ENCODE data around the gene STK24. TPM values are rescaled to one million over a fixed set of nuclear protein-coding genes. Genes with fewer than 3 reads are reported as not detected.

STK24 gene
- total and polyA plus RNA-seq, 10 of the 15 experiments (the other 5 are each of a cell fraction or from before 2014, with no cell fraction given): 7.5 to 115 (median 52.9) TPM

- ChIA-PET POLR2A (interaction anchor here (1.4 kb wide), 1 partner anchor 11 kb away, joined by 4 read pairs; no protein-coding TSS in a partner anchor), SMC1A (ENCODE audit: uncharacterized antibody, unreplicated experiment) (no interaction called here), RAD21 (ENCODE audit: unreplicated experiment) (interaction anchor here (2.0 kb wide), 1 partner anchor 116 kb away, joined by 6 read pairs; no protein-coding TSS in a partner anchor), CTCF (no interaction called here)
- intact Hi-C loops (cut with micrococcal nuclease; ENCODE audit: unreplicated experiment): no loop called here
- no peak overlapping the region for H3K27ac ChIP-seq (ENCODE audit: control insufficient read depth, insufficient read depth)
- no peaks in the 10 kb centered on the region for H3K9me3 ChIP-seq (replicated peaks; ENCODE audit: control insufficient read depth, insufficient read depth, low read length)
- no peak overlapping the region for H3K4me2 ChIP-seq (ENCODE audit: control insufficient read depth, insufficient read depth)
- H3K4me1 ChIP-seq (ENCODE audit: control insufficient read depth, insufficient read depth, low read length): peaks cover 32% of the 10 kb centered on the region
- no peak for FAIRE-seq
- WGBS (ENCODE audit: insufficient coverage, insufficient replicate concordance, low lambda C conversion rate, missing lambda C conversion rate): 98% methylated on average over 12 of the region's 14 CpGs
- peaks cover 9 to 11% of the 10 kb centered on the region in 2 experiments; a peak in 3 of 4 replicates for H3K36me3 ChIP-seq (ENCODE audit: control insufficient read depth in 2 of 2, insufficient read depth in 2 of 2, low read length in 1 of 2)
- H3K79me2 ChIP-seq (ENCODE audit: control insufficient read depth, insufficient read depth, low read length): peaks cover 93% of the 10 kb centered on the region
- no peak overlapping the region for H2AFZ ChIP-seq (ENCODE audit: control insufficient read depth, low read depth, low read length)
- peaks cover 4% of the 10 kb centered on the region for H4K20me1 ChIP-seq (ENCODE audit: control insufficient read depth, insufficient read depth)
- ATAC-seq: no peak
- no TSS peak for BruUV-seq (replicated peaks)
- no peaks in the 10 kb centered on the region for H3K27me3 ChIP-seq (replicated peaks in 1 of 2; ENCODE audit: control insufficient read depth in 2 of 2, insufficient read depth in 2 of 2, low read length in 1 of 2)
- no peak overlapping the region for H3K9ac ChIP-seq (ENCODE audit: control insufficient read depth, insufficient read depth, low read length)
- no peak overlapping the region for H3K4me3 ChIP-seq
- DNase-seq (ENCODE audit: low read depth, low spot score): no peak
- in situ Hi-C loops (cut with MboI): no loop called here
- TF ChIP-seq CHD1 (IDR thresholded peaks at IDR 0.05; ENCODE audit: low read depth, low read length): no peak
- no peak for TF ChIP-seq ZNF592 (IDR thresholded peaks at IDR 0.05)
- TF ChIP-seq BACH1 (IDR thresholded peaks at IDR 0.05; ENCODE audit: borderline replicate concordance): no peak
- no peak for TF ChIP-seq NFYA (IDR thresholded peaks at IDR 0.05; ENCODE audit: borderline replicate concordance, low read depth, low read length)
- TF ChIP-seq MXI1 (IDR thresholded peaks at IDR 0.05; ENCODE audit: low read depth, low read length): no peak
- TF ChIP-seq WRNIP1 (IDR thresholded peaks at IDR 0.05; ENCODE audit: borderline replicate concordance, low read depth, low read length): no peak
- TF ChIP-seq SRF (IDR thresholded peaks at IDR 0.05; ENCODE audit: low read depth in 2 of 2, low read length in 2 of 2): no peak
- TF ChIP-seq SREBF1 (IDR thresholded peaks at IDR 0.05; ENCODE audit: low read length): no peak
- TF ChIP-seq SP1 (IDR thresholded peaks at IDR 0.05; ENCODE audit: low read depth, low read length): no peak
- TF ChIP-seq CREM (IDR thresholded peaks at IDR 0.05; ENCODE audit: low read depth): no peak
- no peak for TF ChIP-seq SKIL (IDR thresholded peaks at IDR 0.05; ENCODE audit: low read depth, poor library complexity, severe bottlenecking)
- TF ChIP-seq CHD2 (IDR thresholded peaks at IDR 0.05; ENCODE audit: borderline replicate concordance, low read depth, low read length): no peak
- no peak for TF ChIP-seq TAF1 (IDR thresholded peaks at IDR 0.05; ENCODE audit: borderline replicate concordance, low read depth, low read length)
- TF ChIP-seq NKRF (conservative IDR thresholded peaks at IDR 0.05): no peak
- TF ChIP-seq ASH2L (IDR thresholded peaks at IDR 0.05; ENCODE audit: borderline replicate concordance, low read depth): no peak
- no peak for TF ChIP-seq CBFB (IDR thresholded peaks at IDR 0.05; ENCODE audit: low read depth)
- no peak for TF ChIP-seq EP300 (IDR thresholded peaks at IDR 0.05; ENCODE audit: borderline replicate concordance in 1 of 2, control insufficient read depth in 1 of 2, low read depth in 2 of 2, low read length in 2 of 2)
- no peak for TF ChIP-seq ZNF24 (IDR thresholded peaks at IDR 0.05)
These were observed 39.6 kb downstream of the STK24 start for GRCh38 chr13:98537306-98537705.
